ENCODE measurements around the gene TRIO. TPM values are rescaled to one million over a fixed set of nuclear protein-coding genes. Genes with fewer than 3 reads are reported as not detected.

The TRIO gene
- total RNA-seq, 2 experiments from 2014 or later = 9.2 to 11.3 TPM

DNA sequence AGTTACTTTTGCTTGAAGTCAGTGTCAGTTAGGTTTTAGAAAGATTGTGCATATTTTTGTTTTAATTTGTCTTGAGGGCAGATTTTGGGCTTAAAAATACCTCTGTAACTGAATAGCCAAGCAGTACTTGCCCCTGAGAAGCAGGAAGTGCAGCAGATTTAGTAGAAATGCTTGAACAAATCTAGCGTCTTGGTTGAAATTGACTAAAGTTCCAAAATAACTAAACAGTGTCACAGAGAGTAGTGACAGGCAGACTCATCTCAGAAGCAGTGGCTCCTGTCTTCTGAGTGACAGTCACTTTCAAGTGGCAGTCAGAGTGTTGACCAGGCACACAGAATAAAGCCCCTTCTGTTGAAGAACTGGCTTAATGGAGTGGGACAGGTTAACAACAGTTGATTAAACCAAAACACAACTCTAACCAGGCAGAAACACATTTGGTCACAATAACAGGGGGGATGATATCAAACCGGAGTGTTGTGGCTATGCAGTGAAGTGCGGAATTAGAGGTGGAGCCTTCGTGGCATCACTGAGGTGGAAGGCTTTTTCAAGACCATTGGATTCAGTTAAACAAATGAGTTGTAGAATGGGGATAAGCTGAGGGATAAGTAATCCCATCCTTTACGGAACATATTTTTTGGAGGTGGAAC, 29.1 kb downstream of the TRIO start:
- no peak overlapping the region for H3K27ac Mint-ChIP-seq
- POLR2A ChIA-PET = interaction anchor here (0.7 kb wide), 1 partner anchor 1670 kb away, joined by 3 read pairs; no protein-coding TSS in a partner anchor
- H3K27me3 Mint-ChIP-seq = peaks cover 16% of the 10 kb centered on the region
- no peak for DNase-seq
- H3K36me3 Mint-ChIP-seq (ENCODE audit: low read depth) = no peaks in the 10 kb centered on the region
- H3K4me3 Mint-ChIP-seq = no peak overlapping the region
- ATAC-seq = no peak
- CTCF ChIA-PET = no interaction called here
- intact Hi-C loops (cut with DNase I, micrococcal nuclease) = no loop called here
- peaks cover 8% of the 10 kb centered on the region for H3K4me1 Mint-ChIP-seq
- no peaks in the 10 kb centered on the region for H3K9me3 Mint-ChIP-seq (ENCODE audit: low read depth)

DNA sequence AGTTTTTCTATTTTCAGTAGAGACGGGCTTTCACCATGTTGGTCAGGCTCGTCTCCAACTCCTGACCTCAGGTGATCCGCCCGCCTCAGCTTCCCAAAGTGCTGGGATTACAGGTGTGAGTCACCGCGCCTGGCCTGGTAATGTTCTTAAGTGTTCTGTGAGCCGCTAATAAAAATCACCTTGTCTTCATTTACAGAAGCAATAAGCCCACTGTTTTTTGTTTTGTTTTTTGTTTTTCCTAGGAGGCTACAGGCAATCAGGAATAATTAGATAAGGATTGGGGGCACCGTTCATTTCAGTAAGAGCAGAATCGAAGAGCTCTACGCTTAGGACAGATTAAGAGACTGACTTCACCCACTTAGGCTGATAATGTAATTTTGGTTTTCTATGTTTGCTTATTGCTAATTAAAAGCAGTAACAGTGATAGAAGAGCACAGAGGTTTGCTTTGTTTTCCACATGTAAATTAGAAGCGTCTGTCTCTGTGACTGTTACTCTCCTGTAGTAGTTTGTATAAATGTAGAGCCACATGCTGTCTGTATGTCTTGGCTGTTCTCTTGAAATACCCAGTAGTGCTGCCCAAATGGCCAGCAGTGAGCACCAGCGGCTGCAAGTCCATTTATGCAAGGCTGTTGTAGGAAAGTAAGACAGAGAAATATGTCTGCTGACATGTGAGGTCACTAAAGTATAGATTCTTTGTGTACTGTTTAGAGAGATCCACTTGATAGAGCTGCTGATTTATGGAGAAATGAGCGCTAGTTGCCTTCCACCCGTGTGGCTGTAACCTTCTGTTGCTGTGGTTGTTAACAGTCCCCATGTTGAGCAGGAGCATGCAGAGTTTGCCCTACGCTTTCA, 30.5 kb downstream of the TRIO start:
- H3K4me3 Mint-ChIP-seq = no peak overlapping the region
- H3K27ac Mint-ChIP-seq = no peak overlapping the region
- H3K4me1 Mint-ChIP-seq = peaks cover 5% of the 10 kb centered on the region
- no peaks in the 10 kb centered on the region for H3K36me3 Mint-ChIP-seq (ENCODE audit: low read depth)
- intact Hi-C loops (cut with DNase I, micrococcal nuclease) = no loop called here
- DNase-seq (no peak), ATAC-seq (no peak)
- POLR2A ChIA-PET = no interaction called here
- H3K27me3 Mint-ChIP-seq = peaks cover 16% of the 10 kb centered on the region
- H3K9me3 Mint-ChIP-seq (ENCODE audit: low read depth) = no peaks in the 10 kb centered on the region
- CTCF ChIA-PET = no interaction called here

DNA sequence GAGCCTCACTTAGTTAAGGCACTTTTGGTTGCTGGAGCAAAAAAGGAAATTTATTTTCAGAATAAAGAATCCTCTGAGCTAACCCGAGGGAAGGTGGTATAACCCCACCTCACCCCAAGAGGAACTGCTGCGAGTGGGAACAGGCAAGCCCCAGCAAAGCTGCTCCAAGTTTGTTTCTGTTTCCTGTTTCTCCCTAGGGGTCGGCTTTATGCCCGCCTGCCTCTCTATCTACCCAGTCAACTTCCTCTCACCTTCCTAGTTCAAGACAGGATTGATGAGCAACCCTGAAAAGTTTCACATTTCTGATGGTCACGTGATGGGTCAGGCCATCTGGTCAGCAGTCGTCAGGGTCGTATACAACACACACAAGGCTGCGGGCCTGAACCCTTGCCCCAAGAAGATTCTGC, 31.1 kb downstream of the TRIO start:
- no peak overlapping the region for H3K4me3 Mint-ChIP-seq
- CTCF ChIA-PET = no interaction called here
- DNase-seq = no peak
- POLR2A ChIA-PET = no interaction called here
- no peak overlapping the region for H3K27ac Mint-ChIP-seq
- no peaks in the 10 kb centered on the region for H3K9me3 Mint-ChIP-seq (ENCODE audit: low read depth)
- no peak for ATAC-seq
- intact Hi-C loops (cut with DNase I, micrococcal nuclease) = no loop called here
- H3K27me3 Mint-ChIP-seq = peaks cover 16% of the 10 kb centered on the region
- peaks cover 2% of the 10 kb centered on the region for H3K4me1 Mint-ChIP-seq
- no peaks in the 10 kb centered on the region for H3K36me3 Mint-ChIP-seq (ENCODE audit: low read depth)

DNA sequence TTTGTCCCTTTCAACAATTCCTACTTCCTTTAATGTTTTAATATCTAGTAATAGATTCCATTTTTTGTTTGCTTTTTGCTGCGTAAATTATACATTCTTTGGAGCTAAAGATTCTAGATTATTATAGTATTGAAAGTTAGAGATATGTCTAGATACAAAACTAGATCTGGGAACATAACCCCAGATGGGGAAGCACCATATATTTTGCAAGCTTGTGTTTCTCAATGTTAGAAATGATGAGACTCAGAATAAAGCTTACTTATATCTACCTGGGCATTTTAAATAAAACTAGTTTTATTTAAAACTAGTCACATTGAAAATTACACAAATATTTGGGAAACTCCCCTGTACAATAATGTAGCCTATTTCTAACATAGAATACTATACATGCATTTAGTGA, 32.2 kb downstream of the TRIO start:
- no peak overlapping the region for H3K27ac Mint-ChIP-seq
- ATAC-seq (no peak), DNase-seq (no peak)
- intact Hi-C loops (cut with DNase I, micrococcal nuclease) = no loop called here
- no peaks in the 10 kb centered on the region for H3K9me3 Mint-ChIP-seq (ENCODE audit: low read depth)
- no peaks in the 10 kb centered on the region for H3K36me3 Mint-ChIP-seq (ENCODE audit: low read depth)
- H3K4me3 Mint-ChIP-seq = no peak overlapping the region
- POLR2A ChIA-PET = no interaction called here
- CTCF ChIA-PET = no interaction called here
- H3K27me3 Mint-ChIP-seq = peaks cover 14% of the 10 kb centered on the region
- no peaks in the 10 kb centered on the region for H3K4me1 Mint-ChIP-seq

DNA sequence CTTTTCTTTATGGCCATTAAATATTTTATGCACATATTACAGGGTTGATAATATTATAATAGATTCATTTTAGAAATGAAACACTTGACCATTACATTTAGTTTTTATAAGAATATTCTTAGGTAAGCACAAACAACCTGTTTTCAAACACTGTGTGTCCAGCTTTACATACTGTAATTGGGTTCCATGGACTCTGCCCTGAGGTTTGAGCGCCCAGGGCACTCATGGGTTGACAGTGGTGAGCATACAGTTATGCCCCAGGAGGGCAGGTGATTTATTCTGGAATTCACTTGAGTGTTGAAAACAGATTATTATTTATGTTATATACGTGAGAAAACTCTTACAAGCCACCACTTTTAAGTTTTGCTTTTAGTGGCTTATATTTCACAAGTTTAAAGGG, 33.7 kb downstream of the TRIO start:
- H3K4me3 Mint-ChIP-seq = no peak overlapping the region
- H3K9me3 Mint-ChIP-seq (ENCODE audit: low read depth) = no peaks in the 10 kb centered on the region
- CTCF ChIA-PET = no interaction called here
- no peaks in the 10 kb centered on the region for H3K36me3 Mint-ChIP-seq (ENCODE audit: low read depth)
- peaks cover 14% of the 10 kb centered on the region for H3K27me3 Mint-ChIP-seq
- intact Hi-C loops (cut with DNase I, micrococcal nuclease) = no loop called here
- H3K27ac Mint-ChIP-seq = no peak overlapping the region
- ATAC-seq (no peak), DNase-seq (no peak)
- H3K4me1 Mint-ChIP-seq = no peaks in the 10 kb centered on the region
- POLR2A ChIA-PET = no interaction called here

DNA sequence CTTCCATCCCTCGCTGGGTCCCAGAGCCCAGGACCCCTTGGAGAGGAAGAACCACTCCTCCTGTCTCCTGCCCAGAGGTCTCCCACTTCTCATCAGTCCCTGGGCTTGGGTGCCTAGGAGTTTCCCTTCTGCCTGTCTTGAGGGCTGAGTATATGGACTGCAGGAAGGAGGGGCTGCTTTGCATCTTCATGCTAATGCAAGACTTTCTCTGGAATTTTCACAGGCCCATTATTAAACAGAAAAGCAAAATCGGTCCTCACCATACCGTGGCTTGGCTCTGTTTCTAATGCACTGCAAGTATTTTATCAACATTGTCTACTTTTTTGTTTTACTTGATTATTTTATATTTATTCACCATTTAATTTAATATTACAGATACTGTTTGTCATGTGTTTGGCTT, 34.5 kb downstream of the TRIO start:
- no peaks in the 10 kb centered on the region for H3K36me3 Mint-ChIP-seq (ENCODE audit: low read depth)
- no peaks in the 10 kb centered on the region for H3K9me3 Mint-ChIP-seq (ENCODE audit: low read depth)
- no peaks in the 10 kb centered on the region for H3K4me1 Mint-ChIP-seq
- no peak overlapping the region for H3K27ac Mint-ChIP-seq
- POLR2A ChIA-PET = no interaction called here
- peaks cover 10% of the 10 kb centered on the region for H3K27me3 Mint-ChIP-seq
- intact Hi-C loops (cut with DNase I, micrococcal nuclease) = no loop called here
- DNase-seq (no peak), ATAC-seq (no peak)
- no peak overlapping the region for H3K4me3 Mint-ChIP-seq
- CTCF ChIA-PET = no interaction called here

DNA sequence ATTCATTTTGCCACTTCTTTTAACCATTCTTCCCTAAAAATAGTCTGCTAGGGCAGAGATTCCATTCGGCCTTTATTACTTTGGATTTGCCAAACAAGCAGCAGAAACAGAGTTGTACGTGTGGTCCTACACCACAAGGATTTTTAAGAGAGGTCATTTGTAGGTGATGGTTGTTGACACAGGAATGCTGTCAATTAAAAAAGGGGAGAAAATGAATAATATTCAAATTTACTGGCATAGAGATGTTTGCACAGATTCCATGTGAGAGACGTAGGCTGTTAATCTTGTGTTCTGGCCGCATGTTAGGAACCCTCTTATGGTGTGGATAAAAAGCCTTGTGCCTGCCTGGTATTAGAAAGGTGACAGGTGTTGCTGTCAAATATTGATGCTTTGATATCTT, 34.9 kb downstream of the TRIO start:
- no peak for ATAC-seq
- Mint-ChIP-seq H3K27ac (no peak overlapping the region), H3K4me3 (no peak overlapping the region), H3K36me3 (ENCODE audit: low read depth) (no peaks in the 10 kb centered on the region), H3K27me3 (peaks cover 8% of the 10 kb centered on the region), H3K4me1 (no peaks in the 10 kb centered on the region), H3K9me3 (ENCODE audit: low read depth) (no peaks in the 10 kb centered on the region)
- POLR2A ChIA-PET = no interaction called here
- CTCF ChIA-PET = no interaction called here
- intact Hi-C loops (cut with DNase I, micrococcal nuclease) = no loop called here
- no peak for DNase-seq

DNA sequence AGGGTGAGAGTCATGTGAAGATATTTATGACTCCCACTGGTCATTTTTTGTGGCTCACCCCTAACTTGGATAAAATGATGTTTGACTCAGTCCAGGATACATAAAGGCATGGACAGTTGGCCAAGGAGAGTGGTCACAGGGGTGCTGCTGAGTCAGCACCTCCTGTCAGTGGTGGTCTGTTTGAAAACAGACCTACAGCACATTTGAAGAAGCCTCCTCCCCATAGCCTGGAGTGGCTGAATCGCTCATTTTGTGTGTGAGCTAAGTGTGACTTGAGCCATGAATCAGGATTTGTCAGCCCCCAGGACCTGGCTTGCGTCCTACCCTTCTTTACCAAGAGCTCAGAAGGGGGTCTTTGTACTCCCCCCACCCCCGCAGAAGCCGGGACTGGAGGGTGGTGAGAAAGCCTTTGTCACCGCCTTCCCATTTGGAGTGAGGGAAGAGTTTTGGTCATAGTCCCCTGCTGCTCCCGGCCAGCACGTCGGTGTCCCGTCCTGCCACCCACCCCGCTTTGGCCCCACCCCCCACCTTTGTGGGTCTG, 35.6 kb downstream of the TRIO start:
- ChIA-PET POLR2A (no interaction called here), CTCF (interaction anchor here (0.7 kb wide), 1 partner anchor 17 kb away, joined by 3 read pairs; no protein-coding TSS in a partner anchor)
- Mint-ChIP-seq H3K9me3 (ENCODE audit: low read depth) (no peaks in the 10 kb centered on the region), H3K27me3 (peaks cover 4% of the 10 kb centered on the region), H3K4me1 (no peaks in the 10 kb centered on the region), H3K36me3 (ENCODE audit: low read depth) (no peaks in the 10 kb centered on the region), H3K27ac (no peak overlapping the region), H3K4me3 (no peak overlapping the region)
- ATAC-seq (no peak), DNase-seq (no peak)
- intact Hi-C loops (cut with DNase I, micrococcal nuclease) = no loop called here

DNA sequence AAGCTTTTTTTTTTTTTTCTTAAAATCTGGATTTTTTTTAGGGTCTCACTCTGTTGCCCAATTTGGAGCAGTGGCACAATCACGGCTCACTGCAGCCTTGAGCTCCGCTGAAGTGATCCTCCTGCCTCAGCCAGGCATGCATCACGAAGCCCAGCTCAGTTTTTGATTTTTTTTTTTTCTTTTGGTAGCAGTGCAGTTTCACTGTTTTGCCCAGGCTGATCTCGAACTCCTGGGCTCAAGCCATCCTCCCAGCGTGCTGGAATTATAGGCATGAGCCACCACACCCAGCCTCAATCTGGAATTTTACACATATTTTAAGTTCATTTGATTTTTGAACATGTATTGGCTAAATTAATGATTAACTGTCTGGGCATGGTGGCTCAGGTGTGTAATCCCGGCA, 36.3 kb downstream of the TRIO start:
- Mint-ChIP-seq H3K4me3 (no peak overlapping the region), H3K27ac (no peak overlapping the region), H3K9me3 (ENCODE audit: low read depth) (no peaks in the 10 kb centered on the region), H3K27me3 (peaks cover under 1% of the 10 kb centered on the region), H3K4me1 (no peaks in the 10 kb centered on the region), H3K36me3 (ENCODE audit: low read depth) (no peaks in the 10 kb centered on the region)
- DNase-seq (no peak), ATAC-seq (no peak)
- POLR2A ChIA-PET = no interaction called here
- intact Hi-C loops (cut with DNase I, micrococcal nuclease) = no loop called here
- CTCF ChIA-PET = interaction anchor here (0.7 kb wide), 1 partner anchor 16 kb away, joined by 3 read pairs; no protein-coding TSS in a partner anchor

DNA sequence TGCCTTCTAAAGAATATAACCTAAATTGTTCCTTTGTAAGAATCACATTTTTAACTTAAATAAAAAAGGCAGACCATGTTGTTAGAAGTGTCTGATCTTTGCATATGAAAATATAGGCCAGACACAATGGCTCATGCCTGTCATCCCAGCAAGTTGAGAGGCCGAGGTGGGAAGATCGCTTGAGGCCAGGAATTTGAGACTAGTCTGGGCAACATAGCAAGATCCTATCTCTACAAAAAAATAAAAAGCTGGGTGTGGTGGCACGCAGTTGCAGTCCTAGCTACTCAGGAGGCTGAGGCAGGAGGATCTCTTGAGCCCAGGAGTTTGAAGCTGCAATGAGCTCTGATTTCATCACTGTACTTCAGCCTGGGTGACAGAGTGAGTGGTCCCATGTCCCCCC, 37.3 kb downstream of the TRIO start:
- DNase-seq (no peak), ATAC-seq (no peak)
- CTCF ChIA-PET = interaction anchor here (0.9 kb wide), 1 partner anchor 416 kb away, joined by 3 read pairs; no protein-coding TSS in a partner anchor
- no peaks in the 10 kb centered on the region for H3K9me3 Mint-ChIP-seq (ENCODE audit: low read depth)
- no peaks in the 10 kb centered on the region for H3K4me1 Mint-ChIP-seq
- H3K4me3 Mint-ChIP-seq = no peak overlapping the region
- intact Hi-C loops (cut with DNase I, micrococcal nuclease) = no loop called here
- H3K27me3 Mint-ChIP-seq = no peaks in the 10 kb centered on the region
- POLR2A ChIA-PET = no interaction called here
- H3K36me3 Mint-ChIP-seq (ENCODE audit: low read depth) = no peaks in the 10 kb centered on the region
- no peak overlapping the region for H3K27ac Mint-ChIP-seq

DNA sequence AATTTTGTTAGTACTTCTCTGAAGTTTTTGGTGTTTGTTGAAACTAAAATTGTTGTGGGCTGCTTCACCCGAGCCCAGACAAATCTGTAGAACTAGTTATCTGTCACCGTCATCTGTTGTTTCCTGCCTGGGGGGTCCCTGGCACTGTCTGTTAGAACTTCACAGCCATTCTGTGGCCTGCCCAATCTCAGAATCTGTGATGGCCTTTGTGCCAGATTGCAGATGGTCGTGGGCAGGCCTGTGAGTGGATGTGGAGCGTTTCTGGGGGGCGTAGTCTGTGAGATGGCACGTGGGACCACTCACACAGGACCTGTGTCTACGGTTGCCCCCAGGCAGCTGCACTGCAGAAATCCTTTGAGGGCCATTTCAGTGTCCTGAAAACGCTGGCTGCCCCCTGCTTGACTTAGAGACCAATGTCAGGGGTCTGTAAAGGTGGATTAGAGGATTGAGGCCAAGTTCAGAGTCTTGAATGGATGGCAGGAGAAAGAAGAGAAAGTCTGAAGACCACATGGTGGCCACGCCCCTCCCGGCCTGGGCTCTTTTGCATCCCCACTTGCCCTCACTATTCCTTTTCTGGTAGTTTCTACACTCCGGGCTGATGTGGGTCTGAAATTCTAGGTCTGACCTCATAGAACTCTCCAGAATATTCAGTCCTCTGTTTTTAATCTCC, 38.3 kb downstream of the TRIO start:
- DNase-seq (no peak), ATAC-seq (no peak)
- POLR2A ChIA-PET = no interaction called here
- no peaks in the 10 kb centered on the region for H3K36me3 Mint-ChIP-seq (ENCODE audit: low read depth)
- H3K27ac Mint-ChIP-seq = no peak overlapping the region
- intact Hi-C loops (cut with DNase I, micrococcal nuclease) = no loop called here
- H3K4me3 Mint-ChIP-seq = no peak overlapping the region
- H3K27me3 Mint-ChIP-seq = no peaks in the 10 kb centered on the region
- CTCF ChIA-PET = interaction anchor here (0.9 kb wide), 1 partner anchor 417 kb away, joined by 3 read pairs; no protein-coding TSS in a partner anchor
- no peaks in the 10 kb centered on the region for H3K4me1 Mint-ChIP-seq
- H3K9me3 Mint-ChIP-seq (ENCODE audit: low read depth) = no peaks in the 10 kb centered on the region
